GM10248 (cell line): Measurements from ENCODE around the gene RBX1.
"Not testable (repeated sequence)": the region's sequence is repeated elsewhere in the genome, so short reads cannot be mapped to it uniquely, and the experiment has no call there.

Experiments used
- CTCF ChIA-PET: fragments of 300-600 bp; sonication (Branson Sonifier 250); formaldehyde crosslinking; extraction: SDS; loops from one replicate; lab custom pipeline; 2021; ENCODE audit warnings: antibody characterized with exemption; lab: Yijun Ruan, JAX
- POLR2A ChIA-PET: fragments of 350-650 bp; sonication (Branson Sonifier 250); formaldehyde crosslinking; extraction: SDS; loops from one replicate; lab custom pipeline; 2020; ENCODE audit warnings: antibody characterized with exemption; lab: Yijun Ruan, JAX
- DNase-seq: peaks from one replicate; pipeline ENCODE4 v3.0.0; 2012; ENCODE audit errors: extremely low spot score
- TF ChIP-seq, protein P1 (sequence below): IDR thresholded peaks from 2 replicates; pipeline ENCODE4 v1.5.1; 2012; ENCODE audit warnings: mild to moderate bottlenecking, low read depth; ENCODE audit errors: extremely low read depth, missing control alignments, control extremely low read depth

Gene RBX1

DNA sequence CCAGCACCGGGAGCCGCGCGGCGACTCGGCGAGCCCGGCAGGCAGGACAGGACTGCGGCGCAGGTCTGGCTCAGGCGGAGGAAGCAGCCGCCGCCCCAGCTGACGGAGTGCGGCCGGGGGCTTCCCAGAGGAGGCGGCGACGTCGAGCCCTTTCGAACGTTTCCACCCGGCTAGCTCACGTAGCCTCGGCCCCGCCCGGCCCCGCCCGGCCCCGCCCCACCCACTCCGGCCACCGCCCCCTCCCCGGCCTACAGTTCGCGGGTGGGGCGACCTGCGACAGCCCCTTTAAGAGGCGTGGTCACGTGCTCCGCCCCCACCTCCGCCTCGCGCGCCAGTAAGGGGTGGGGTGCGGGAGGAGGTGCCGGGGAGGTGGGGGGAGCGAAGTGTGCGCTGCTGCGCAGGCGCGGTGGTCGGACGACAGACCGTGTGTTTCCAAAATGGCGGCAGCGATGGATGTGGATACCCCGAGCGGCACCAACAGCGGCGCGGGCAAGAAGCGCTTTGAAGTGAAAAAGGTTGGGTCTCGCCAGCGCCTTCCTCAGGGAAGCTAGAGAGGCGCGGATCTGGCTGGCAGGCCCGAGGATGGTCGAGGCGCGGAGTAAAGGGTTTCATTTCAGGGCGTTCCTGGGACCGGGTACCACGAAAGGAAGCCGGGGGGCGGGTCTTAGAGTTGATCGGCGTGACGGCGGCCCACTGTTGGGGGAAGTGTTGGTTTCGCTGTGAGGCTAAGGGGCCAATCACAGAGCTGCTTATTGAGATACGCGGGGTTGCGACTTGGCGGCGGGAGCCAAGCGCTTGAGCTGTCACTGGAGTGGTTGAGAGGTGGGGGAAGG is at the start of gene RBX1:
TSS of gene RBX1 (plus strand) at position 417 of the 833 bp plus-strand sequence. CDS start at position 438, 21 bp downstream.
- DNase-seq = peak; percentile 97
- TF ChIP-seq, protein P1, sequence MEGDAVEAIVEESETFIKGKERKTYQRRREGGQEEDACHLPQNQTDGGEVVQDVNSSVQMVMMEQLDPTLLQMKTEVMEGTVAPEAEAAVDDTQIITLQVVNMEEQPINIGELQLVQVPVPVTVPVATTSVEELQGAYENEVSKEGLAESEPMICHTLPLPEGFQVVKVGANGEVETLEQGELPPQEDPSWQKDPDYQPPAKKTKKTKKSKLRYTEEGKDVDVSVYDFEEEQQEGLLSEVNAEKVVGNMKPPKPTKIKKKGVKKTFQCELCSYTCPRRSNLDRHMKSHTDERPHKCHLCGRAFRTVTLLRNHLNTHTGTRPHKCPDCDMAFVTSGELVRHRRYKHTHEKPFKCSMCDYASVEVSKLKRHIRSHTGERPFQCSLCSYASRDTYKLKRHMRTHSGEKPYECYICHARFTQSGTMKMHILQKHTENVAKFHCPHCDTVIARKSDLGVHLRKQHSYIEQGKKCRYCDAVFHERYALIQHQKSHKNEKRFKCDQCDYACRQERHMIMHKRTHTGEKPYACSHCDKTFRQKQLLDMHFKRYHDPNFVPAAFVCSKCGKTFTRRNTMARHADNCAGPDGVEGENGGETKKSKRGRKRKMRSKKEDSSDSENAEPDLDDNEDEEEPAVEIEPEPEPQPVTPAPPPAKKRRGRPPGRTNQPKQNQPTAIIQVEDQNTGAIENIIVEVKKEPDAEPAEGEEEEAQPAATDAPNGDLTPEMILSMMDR = no peak
- ChIA-PET POLR2A (interaction anchor here (0.6 to 1.6 kb wide), 4 partner anchors 14 to 256 kb away, joined by 3 to 5 read pairs (median 3); no protein-coding TSS in a partner anchor), CTCF (interaction anchor here (1.0 to 3.7 kb wide), 2 partner anchors 29 to 55 kb away, joined by 3 to 13 read pairs; no protein-coding TSS in a partner anchor)

DNA sequence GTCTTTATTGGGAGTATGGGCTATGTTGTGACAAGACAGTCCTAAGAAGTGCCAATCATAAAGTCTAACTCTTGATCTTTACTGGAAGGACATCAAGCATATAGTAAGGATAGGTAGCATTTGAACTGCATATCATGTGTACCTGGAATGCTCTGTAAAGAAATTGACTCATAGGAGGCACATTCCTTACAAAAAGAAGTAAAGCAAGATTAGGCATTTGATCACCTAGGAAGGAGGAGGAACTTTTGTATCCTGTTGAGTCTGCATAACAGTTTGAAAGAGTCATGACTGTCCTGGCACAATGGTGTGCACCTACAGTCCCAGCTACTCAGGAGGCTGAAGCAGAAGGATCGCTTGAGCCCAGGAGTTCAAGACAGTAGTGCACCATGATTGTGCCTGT is 47.1 kb upstream of the RBX1 start:
- ChIA-PET POLR2A (no interaction called here), CTCF (interaction anchor here (1.1 kb wide), 1 partner anchor 18 kb away, joined by 3 read pairs; no protein-coding TSS in a partner anchor)
- TF ChIP-seq, protein P1 = no peak
- DNase-seq = no peak

DNA sequence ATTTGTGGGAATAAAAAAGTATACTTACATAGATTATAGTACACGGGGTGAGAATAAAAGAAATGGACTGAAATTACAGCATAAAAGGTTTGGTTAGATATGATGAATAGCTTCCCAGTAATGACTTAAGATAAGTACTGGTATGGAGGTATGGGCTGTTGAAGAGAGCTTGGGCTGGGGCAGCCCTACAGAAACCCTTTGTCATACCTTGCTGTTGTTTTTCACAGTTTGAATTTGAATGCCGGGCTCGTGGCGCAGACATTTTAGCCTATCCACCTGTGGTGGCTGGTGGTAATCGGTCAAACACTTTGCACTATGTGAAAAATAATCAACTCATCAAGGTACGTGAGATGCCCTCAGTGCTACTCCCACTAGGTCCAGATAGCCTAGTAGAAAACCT is 42.3 kb upstream of the RBX1 start:
- DNase-seq = no peak
- POLR2A ChIA-PET = no interaction called here
- CTCF ChIA-PET = interaction anchor here (0.8 to 6.1 kb wide), 5 partner anchors 10 to 329 kb away, joined by 3 to 46 read pairs (median 4); no protein-coding TSS in a partner anchor
- TF ChIP-seq, protein P1 = no peak

DNA sequence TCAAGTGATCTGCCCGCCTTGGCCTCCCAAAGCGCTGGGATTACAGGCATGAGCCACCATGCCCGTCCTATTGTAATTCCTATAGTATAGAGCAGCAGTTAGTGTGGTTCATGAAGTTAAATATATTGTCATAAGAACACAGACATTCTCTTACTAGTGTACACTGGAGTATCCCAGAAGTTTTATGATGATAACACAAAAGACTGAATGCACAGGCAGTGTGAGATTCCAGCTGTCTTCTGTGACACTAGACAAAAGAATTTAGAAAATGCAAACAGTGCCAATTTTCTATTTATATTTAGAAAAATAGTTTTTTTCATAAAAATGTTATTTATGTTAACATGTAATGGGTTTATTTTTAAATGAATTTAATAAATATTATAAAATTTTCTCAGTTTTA is 39.4 kb upstream of the RBX1 start:
- TF ChIP-seq, protein P1 = no peak
- DNase-seq = no peak
- ChIA-PET CTCF (interaction anchor here (0.8 to 6.1 kb wide), 2 partner anchors 10 to 17 kb away, joined by 4 to 46 read pairs; no protein-coding TSS in a partner anchor), POLR2A (no interaction called here)

DNA sequence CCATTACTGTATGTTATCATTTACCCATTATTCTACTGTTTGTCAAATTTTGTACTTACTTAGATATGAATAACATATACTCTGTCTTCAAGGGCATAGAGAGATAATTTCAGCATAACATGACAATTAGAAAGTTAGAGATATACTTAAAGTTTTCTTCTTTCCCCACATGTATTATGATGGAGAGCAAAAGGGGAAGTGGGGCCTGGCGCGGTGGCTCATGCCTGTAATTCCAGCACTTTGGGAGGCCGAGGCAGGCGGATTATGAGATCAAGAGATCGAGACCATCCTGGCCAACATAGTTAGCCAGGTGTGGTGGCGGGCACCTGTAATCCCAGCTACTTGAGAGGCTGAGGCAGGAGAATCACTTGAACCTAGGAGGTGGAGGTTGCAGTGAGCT is 38.2 kb upstream of the RBX1 start:
- CTCF ChIA-PET = interaction anchor here (1.6 to 6.1 kb wide), 4 partner anchors 9 to 46 kb away, joined by 3 to 46 read pairs (median 10); no protein-coding TSS in a partner anchor
- DNase-seq, POLR2A ChIA-PET: not testable (repeated sequence)

DNA sequence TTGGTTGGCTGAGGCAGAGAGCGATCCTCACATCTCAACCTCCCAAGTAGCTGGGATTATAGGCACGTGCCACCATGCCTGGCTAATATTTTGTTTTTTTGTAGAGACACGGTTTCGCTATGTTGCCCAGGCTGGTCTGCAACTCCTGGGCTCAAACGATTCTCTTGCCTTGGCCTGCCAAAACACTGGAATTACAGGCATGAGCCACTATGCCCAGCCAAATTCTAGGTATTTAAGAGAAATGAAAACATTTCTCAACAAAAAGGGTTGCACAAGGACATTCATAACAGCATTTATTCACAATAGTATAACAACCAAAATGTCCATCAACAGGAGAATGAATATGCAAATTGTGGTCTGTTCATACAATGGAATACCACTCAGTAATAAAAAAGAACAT is 31.7 kb upstream of the RBX1 start:
- ChIA-PET POLR2A (no interaction called here), CTCF (interaction anchor here (2.1 kb wide), 1 partner anchor 318 kb away, joined by 6 read pairs; no protein-coding TSS in a partner anchor)
- DNase-seq = no peak
- TF ChIP-seq, protein P1 = no peak
